GM21423 (cell line): Measurements from ENCODE around the gene FBXO31.

Source experiments
- ATAC-seq: cut with Tn5 transposase; IDR thresholded peaks from one replicate; pipeline ENCODE4 v1.9.1; 2021; ENCODE audit warnings: mild to moderate bottlenecking, moderate library complexity; ENCODE audit not compliant: unreplicated experiment

FBXO31 gene

GRCh38 chr16:87316923-87317749 is 66.4 kb downstream of the FBXO31 start, which contains the start of gene C16orf95:
Gene C16orf95, minus strand, starts transcription at chr16:87317392. Its CDS starts 150 bp downstream, at chr16:87317242.
- ATAC-seq, result peak; percentile 90

- no peak for ATAC-seq
Observed at GRCh38 chr16:87316450-87316922, 67.1 kb downstream of the FBXO31 start.

GRCh38 chr16:87314990-87315420 is 68.6 kb downstream of the FBXO31 start:
- ATAC-seq, result no peak

DNA sequence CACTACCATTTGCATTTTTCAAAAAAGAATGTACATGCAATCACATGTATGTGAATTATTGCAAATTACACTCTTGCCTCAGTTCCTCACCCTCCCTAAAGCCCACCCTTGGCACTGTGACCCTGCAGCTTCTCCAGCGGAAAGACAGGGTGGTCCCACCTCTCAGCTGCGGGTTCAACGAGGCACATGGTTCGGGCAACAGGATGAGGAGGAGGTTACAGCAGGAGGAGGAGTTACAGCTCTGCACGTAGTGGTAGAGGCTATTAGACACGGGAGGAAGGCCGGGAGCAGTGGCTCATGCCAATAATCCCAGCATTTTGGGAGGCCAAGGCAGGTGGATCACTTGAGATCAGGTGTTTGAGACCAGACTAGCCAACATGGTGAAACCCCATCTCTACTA is 71.6 kb downstream of the FBXO31 start:
- no peak for ATAC-seq

GRCh38 chr16:87311387-87311786 is 72.2 kb downstream of the FBXO31 start:
- ATAC-seq, result no peak

GRCh38 chr16:87310610-87311009 is 73.0 kb downstream of the FBXO31 start:
- ATAC-seq, result no peak

GRCh38 chr16:87309620-87310525 is 73.7 kb downstream of the FBXO31 start:
- ATAC-seq, result no peak

DNA sequence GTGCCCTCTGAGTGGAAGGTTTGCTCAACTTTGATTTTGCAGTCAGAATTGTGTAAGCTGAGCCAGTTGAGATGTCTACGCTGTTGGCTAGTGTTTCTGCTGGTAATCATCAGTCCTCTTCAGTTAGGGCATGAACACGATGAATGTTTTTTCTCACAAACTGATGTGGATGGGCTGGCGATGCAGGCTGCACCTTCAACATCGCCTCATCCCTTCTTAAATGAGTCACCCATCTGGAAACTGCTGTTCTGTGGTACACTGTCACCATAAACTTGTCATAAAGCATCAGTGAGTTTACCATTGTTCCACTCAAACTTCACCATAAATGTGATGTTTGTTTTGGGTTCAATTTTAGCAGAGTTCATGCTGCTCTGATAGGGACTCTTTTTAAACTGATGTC is 74.8 kb downstream of the FBXO31 start:
- no peak for ATAC-seq

GRCh38 chr16:87306516-87306915 is 77.1 kb downstream of the FBXO31 start:
- no peak for ATAC-seq

DNA sequence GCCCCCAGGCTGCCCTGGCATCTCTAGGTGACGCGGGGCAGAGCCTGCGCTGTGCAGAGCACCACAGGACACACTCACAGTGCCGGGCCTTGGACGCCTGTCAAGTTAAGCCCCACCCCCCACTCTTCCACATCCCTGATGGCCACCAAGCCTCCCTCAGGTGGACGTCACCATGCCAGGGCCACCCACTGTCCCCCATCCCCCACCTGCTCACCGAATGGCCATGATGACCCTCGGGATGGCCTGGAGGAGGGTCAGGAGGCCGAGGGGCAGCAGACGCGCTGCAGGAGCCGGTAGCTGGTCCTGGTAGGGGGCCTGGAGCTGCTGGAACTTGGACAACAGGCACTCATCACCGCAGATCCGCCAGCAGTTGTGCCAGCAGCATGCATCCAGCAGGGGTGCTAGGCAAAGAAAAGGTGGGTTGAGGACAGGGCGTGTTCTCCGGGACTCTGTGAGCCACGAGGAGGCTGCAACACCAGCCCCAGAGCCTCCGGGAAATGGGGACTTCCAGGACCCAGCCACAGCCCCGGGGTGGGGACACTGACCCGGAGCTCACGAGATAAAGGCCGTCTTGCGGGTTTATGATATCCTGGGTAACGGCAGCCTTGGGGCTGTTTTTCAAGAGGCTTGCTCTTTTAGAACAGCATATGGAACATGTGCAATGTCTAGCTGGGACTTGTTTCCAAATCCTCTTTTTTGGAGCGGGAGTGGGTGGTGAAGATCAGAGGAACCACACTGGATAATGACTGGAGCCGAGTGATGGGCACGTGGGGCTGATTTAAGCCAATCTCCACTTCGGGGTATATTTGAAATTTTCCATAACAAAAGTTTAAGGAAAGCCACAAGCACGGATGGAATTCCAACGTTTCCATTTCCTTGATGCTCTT is 77.8 kb downstream of the FBXO31 start:
- no peak for ATAC-seq

DNA sequence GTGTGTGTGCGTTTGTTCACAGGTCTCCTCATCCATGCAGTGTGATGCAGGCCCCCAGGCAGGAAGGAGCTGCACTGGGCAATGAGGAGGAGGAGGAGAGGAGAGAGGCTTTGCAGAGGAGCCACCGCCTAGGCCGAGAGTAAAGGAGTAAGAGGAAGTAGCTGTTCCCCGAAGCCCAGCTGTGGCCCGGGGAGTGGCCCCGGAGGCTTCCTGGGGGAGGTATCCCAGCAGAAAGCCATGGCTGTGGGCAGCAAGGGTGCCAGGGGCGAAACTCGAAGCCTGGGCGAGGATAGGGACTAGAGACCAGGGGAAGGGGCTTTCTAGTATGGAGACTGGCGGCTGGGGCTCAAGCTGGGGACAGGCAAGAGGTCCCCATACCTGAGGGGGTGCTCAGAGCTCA is 78.6 kb downstream of the FBXO31 start:
- no peak for ATAC-seq

DNA sequence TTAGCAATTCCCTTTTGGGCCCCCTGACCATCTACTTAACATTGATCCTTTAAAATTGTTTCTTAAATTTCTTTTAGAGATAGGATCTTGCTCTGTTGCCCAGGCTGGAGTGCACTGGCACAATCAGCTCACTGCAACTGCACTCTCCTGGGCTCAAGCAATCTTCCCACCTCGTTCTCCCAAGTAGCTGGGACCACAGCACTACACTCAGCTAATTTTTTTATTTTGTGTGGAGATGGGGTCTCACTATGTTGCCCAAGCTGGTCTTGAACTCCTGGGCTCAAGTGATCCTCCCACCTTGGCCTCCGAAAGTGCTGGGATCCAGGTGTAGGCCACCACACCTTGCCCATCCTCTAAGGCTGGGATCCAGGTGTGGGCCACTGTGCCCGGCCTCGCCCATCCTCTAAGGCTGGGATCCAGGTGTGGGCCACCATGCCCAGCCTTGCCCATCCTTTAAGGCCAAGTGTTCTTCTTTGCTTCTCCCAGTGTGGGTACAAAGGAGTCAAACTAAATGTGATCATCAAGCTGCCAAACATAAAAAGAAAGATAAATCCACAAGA is 79.5 kb downstream of the FBXO31 start:
- ATAC-seq, result no peak

DNA sequence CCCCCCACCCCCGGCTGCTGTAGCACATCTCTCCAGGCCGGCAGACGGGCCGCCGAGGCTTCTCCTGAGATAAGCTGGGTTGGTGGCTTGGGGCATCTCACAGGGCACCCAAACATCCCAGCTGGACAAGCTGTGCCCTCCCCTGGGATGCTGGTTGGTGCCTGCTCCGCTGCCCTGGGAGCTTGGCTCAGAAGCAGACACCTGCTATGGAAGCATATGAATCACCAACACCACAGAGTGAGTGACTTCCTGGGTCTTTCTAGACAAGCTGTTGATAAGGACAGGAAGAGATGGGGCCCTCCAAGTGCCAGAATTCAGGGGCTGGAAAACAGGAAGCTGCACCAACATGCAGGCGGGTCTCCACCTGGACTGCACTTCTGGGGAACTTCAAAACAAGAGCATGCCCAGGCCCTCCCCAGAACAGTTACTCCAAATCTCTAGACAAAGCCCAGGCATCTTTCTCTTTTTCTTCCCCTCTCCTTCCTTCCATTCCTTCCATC is 80.1 kb downstream of the FBXO31 start:
- ATAC-seq, result no peak

DNA sequence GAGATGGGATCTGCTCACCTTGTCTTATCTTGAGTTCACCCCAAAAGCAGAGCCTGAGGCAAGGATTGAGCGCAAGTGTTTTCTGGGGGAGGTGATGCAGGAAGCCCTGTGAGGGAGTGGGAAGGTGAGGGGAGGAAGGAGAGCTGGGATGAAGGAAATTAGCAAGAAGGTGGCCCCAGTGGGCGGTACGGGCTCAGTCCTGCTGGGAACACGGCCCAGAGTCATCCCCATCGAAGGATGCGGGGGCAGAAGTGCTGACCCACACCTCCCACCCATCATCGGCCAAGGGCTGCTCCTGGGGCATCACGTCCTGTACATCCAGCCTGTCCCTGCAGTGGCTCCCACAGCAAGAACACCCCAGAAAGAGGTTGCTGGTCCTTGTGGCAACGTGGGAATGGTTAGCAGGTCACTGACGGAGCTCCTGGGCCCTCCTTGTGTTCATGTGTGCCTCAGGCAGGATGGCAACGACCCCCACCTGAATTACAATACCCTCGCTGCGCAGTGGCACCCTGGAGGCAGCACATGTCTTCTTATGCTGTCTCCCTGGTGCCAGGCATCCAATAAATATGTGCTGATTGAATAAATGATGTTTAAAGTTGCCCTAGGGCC is 84.6 kb downstream of the FBXO31 start:
- ATAC-seq, result no peak

GRCh38 chr16:87297918-87298631 is 85.5 kb downstream of the FBXO31 start:
- no peak for ATAC-seq

DNA sequence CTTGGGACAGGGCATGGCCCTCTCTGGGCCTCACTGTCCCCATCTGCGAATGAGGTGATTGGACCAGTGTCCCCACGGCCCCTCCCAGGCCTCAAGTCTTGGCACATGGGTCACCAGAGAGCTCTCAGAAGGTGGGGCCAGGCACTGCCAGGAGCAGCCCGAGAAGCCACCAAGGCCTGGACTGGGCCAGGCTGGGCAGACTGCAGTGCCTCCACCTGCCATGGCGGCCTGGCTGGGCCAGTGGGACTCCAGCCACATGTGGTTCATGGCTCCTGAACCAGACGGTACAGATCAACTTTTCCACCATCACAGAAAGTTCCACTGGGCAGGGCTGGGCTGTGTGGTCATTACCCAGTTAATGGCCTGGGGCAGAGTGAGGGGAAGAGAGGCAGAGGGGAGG is 86.2 kb downstream of the FBXO31 start:
- ATAC-seq, result no peak

DNA sequence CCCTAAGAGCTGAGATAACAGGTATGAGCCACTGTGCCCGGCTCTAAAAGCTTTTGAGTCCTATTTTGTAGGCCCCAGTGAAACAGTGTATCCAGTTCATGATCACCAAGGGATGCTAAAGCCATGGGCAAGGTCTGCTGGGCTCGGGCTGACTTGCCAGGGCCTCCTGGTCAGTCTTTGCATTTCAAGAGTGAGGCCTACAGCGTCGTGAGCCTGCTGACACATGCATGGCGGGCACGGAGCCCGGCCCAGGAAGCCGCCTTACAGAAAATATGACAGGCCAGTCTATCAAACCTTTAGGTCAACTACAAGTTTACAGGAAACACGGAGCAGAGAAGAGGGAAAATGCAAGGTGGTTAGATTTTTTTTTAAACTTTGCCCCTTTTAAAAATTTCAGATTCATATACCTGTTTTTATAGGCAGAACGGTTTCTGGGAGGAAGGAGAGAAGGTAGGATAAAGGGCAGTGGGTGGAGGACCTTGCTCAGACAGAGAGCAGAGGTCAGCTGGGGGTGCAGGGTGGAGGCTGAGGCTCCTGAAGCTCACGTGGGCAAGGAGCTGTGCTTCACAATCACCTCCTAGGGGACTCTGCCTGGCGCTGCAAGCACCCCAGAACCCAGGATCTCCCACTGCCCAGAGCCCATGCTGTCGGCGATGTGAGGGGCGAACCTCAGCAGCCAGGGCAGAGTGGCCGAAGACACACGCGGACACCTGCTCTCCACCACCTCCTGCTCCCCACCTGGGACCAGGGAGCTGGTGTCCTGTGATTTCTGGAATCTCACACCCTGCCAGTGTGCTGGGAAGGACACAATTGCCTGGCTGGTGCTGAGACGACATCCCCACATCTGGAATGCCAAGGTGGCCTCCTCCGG is 87.7 kb downstream of the FBXO31 start:
- no peak for ATAC-seq

DNA sequence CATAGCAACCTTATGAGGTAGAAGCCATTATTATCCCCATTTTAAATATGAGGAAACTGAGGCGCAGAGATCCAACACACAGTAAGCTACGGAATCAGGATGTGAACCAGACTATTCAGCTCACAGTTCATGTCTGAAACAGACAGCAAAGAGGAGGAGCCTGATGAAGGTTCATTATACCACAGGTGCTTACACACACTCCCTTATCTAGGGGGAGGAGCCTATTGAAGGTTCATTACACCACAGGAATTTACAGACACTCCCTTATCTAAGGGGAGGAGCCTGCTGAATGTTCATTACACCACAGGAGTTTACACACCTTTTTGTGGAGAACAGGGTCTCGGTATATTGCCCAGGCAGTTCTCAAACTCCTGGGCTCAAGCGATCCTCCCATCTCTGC is 88.3 kb downstream of the FBXO31 start:
- ATAC-seq, result no peak
